Islet of Langerhans (tissue), 1 donor: ENCODE data around the gene DOCK4.

Source experiments
- FAIRE-seq: peaks from one replicate; lab custom pipeline; 2011; peaks lifted over from hg19 to GRCh38; lab: Jason Lieb, UNC

The DOCK4 gene

GRCh38 chr7:112001091-112001826 lies 204.9 kb downstream of the DOCK4 start:
- FAIRE-seq, result no peak

- no peak for FAIRE-seq
These were observed 207.9 kb downstream of the DOCK4 start for GRCh38 chr7:111998326-111998725.

GRCh38 chr7:111997546-111997945 lies 208.7 kb downstream of the DOCK4 start:
- no peak for FAIRE-seq

GRCh38 chr7:111992601-111993000 lies 213.6 kb downstream of the DOCK4 start:
- FAIRE-seq, result no peak

- FAIRE-seq, result no peak
These were observed 215.6 kb downstream of the DOCK4 start for GRCh38 chr7:111990643-111991042.

GRCh38 chr7:111987886-111988285 lies 218.3 kb downstream of the DOCK4 start:
- no peak for FAIRE-seq

- no peak for FAIRE-seq
These were observed 218.9 kb downstream of the DOCK4 start for GRCh38 chr7:111987115-111987826.

- no peak for FAIRE-seq
These were observed 219.6 kb downstream of the DOCK4 start for GRCh38 chr7:111986601-111987000.

GRCh38 chr7:111985798-111986197 lies 220.4 kb downstream of the DOCK4 start:
- FAIRE-seq, result no peak

- no peak for FAIRE-seq
These were observed 223.4 kb downstream of the DOCK4 start for GRCh38 chr7:111982804-111983203.

- no peak for FAIRE-seq
These were observed 224.1 kb downstream of the DOCK4 start for GRCh38 chr7:111982133-111982532.

GRCh38 chr7:111980725-111981124 lies 225.5 kb downstream of the DOCK4 start:
- FAIRE-seq, result peak; percentile 36

GRCh38 chr7:111975346-111975745 lies 230.9 kb downstream of the DOCK4 start:
- FAIRE-seq, result no peak

GRCh38 chr7:111960984-111961383 lies 245.2 kb downstream of the DOCK4 start:
- FAIRE-seq, result no peak

GRCh38 chr7:111958896-111959295 lies 247.3 kb downstream of the DOCK4 start:
- FAIRE-seq, result no peak

GRCh38 chr7:111958431-111958830 lies 247.8 kb downstream of the DOCK4 start:
- no peak for FAIRE-seq

- FAIRE-seq, result peak; percentile 66
These were observed 250.6 kb downstream of the DOCK4 start for GRCh38 chr7:111955616-111956015.

- no peak for FAIRE-seq
These were observed 251.5 kb downstream of the DOCK4 start for GRCh38 chr7:111954474-111955381.

- FAIRE-seq, result no peak
These were observed 252.1 kb downstream of the DOCK4 start for GRCh38 chr7:111954056-111954455.

GRCh38 chr7:111953611-111954010 lies 252.6 kb downstream of the DOCK4 start:
- peak; percentile 81 for FAIRE-seq

GRCh38 chr7:111952783-111953182 lies 253.4 kb downstream of the DOCK4 start:
- no peak for FAIRE-seq

GRCh38 chr7:111951052-111951451 lies 255.1 kb downstream of the DOCK4 start:
- FAIRE-seq, result no peak
